GM18519 (cell line): ENCODE measurements around the gene INS.
"Not testable (repeated sequence)": the region's sequence is repeated elsewhere in the genome, so short reads cannot be mapped to it uniquely, and the experiment has no call there.

Experiments
- ATAC-seq: cut with Tn5 transposase; IDR thresholded peaks from one replicate; pipeline ENCODE4 v1.9.1; 2021; ENCODE audit warnings: mild to moderate bottlenecking, moderate library complexity; ENCODE audit not compliant: unreplicated experiment, low FRiP score

The INS gene

GRCh38 chr11:2199466-2200341, 38.7 kb upstream of the INS start:
- no peak for ATAC-seq

- ATAC-seq, result no peak
Measured at GRCh38 chr11:2198621-2199365, 37.8 kb upstream of the INS start.

- ATAC-seq, result no peak
Measured at GRCh38 chr11:2197771-2198520, 36.9 kb upstream of the INS start.

GRCh38 chr11:2196970-2197770, 36.2 kb upstream of the INS start:
- ATAC-seq, result no peak

- no peak for ATAC-seq
Measured at GRCh38 chr11:2195756-2196088, 34.7 kb upstream of the INS start.

- ATAC-seq, result no peak
Measured at GRCh38 chr11:2194877-2195755, 34.1 kb upstream of the INS start.

- not testable (repeated sequence) for ATAC-seq
Measured at GRCh38 chr11:2193888-2194595, 33.0 kb upstream of the INS start.

- ATAC-seq, result no peak
Measured at GRCh38 chr11:2193099-2193887, 32.3 kb upstream of the INS start.

GRCh38 chr11:2192435-2192834, 31.4 kb upstream of the INS start:
- no peak for ATAC-seq

- no peak for ATAC-seq
Measured at GRCh38 chr11:2191883-2192282, 30.9 kb upstream of the INS start.

GRCh38 chr11:2190657-2191471, 29.9 kb upstream of the INS start:
- ATAC-seq, result no peak

- ATAC-seq, result no peak
Measured at GRCh38 chr11:2189938-2190656, 29.1 kb upstream of the INS start.

- no peak for ATAC-seq
Measured at GRCh38 chr11:2188745-2189144, 27.7 kb upstream of the INS start.

- ATAC-seq, result no peak
Measured at GRCh38 chr11:2187280-2187707, 26.3 kb upstream of the INS start.

GRCh38 chr11:2186669-2187279, 25.8 kb upstream of the INS start:
- no peak for ATAC-seq
